ENCODE measurements around the gene PBRM1. TPM values are rescaled to one million over a fixed set of nuclear protein-coding genes. Genes with fewer than 3 reads are reported as not detected.

PBRM1 gene
- total and polyA plus RNA-seq, 2 of the 8 experiments (the other 6 are each of a cell fraction or from before 2014, with no cell fraction given), result 19.3 to 65.8 TPM

GRCh38 chr3:52721730-52722008 is 36.0 kb upstream of the PBRM1 start (continued):
- no peak for TF ChIP-seq CHD7 (IDR thresholded peaks at IDR 0.05; ENCODE audit: insufficient replicate concordance, low read length)
- no peak for TF ChIP-seq ASH2L (IDR thresholded peaks at IDR 0.05; ENCODE audit: low read length)

All from H1 (cell line).